ENCODE results near the gene KLHL3.

- TF ChIP-seq CTCF (conservative IDR thresholded peaks at IDR 0.05; ENCODE audit: low read depth, low read length) (no peak), EZH2 (IDR thresholded peaks at IDR 0.05; ENCODE audit: low read length, unreplicated experiment) (no peak), EZH2phosphoT487 (IDR thresholded peaks at IDR 0.05; ENCODE audit: borderline replicate concordance, low read length) (no peak)
Observed at GRCh38 chr5:137613554-137614265, 122.2 kb downstream of the KLHL3 start.

Measured in PC-3 (cell line).